ENCODE data around the gene FAM83E.

DNA sequence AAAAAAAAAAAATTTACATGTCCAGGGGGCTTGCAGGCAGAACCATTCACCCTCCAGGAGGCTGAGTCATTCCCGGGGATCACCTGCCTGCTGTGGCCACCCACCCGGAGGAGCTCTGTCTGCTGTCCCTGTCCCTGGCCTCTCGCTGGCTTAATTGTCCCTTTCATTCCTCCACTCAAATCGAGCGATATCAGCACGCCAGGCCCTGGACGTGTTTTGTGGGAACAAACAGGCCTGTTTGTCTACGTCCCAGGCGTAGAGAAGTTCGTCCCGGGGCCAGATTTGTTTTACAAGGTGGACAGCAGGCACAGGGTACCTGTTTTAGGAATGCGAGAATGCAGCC, 41.7 kb downstream of the FAM83E start:
- TF ChIP-seq, protein P1, sequence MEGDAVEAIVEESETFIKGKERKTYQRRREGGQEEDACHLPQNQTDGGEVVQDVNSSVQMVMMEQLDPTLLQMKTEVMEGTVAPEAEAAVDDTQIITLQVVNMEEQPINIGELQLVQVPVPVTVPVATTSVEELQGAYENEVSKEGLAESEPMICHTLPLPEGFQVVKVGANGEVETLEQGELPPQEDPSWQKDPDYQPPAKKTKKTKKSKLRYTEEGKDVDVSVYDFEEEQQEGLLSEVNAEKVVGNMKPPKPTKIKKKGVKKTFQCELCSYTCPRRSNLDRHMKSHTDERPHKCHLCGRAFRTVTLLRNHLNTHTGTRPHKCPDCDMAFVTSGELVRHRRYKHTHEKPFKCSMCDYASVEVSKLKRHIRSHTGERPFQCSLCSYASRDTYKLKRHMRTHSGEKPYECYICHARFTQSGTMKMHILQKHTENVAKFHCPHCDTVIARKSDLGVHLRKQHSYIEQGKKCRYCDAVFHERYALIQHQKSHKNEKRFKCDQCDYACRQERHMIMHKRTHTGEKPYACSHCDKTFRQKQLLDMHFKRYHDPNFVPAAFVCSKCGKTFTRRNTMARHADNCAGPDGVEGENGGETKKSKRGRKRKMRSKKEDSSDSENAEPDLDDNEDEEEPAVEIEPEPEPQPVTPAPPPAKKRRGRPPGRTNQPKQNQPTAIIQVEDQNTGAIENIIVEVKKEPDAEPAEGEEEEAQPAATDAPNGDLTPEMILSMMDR (conservative IDR thresholded peaks at IDR 0.05; ENCODE audit: low read depth, low read length), result no peak
- no peak for TF ChIP-seq EZH2 (IDR thresholded peaks at IDR 0.05; ENCODE audit: borderline replicate concordance, low read depth, low read length, poor library complexity, severe bottlenecking)

Measured in A673 (cell line).